HEK293 (cell line): ENCODE measurements around the gene CRK.

ENCODE experiments used
- GFI1B ChIP-seq: fragments of 450-650 bp; formaldehyde crosslinking; IDR thresholded peaks from 2 replicates; pipeline ENCODE4 v1.5.1; 2016; ENCODE audit warnings: missing biosample characterization, missing genetic modification characterization
- INSM2 ChIP-seq: fragments of 450-650 bp; formaldehyde crosslinking; IDR thresholded peaks from 2 replicates; pipeline ENCODE4 v1.5.1; 2016; ENCODE audit warnings: missing biosample characterization, missing genetic modification characterization
- MYNN ChIP-seq: fragments of 450-650 bp; formaldehyde crosslinking; IDR thresholded peaks from 2 replicates; pipeline ENCODE4 v1.5.1; 2016; ENCODE audit warnings: missing biosample characterization, missing genetic modification characterization, borderline replicate concordance
- OVOL3 ChIP-seq: fragments of 450-650 bp; formaldehyde crosslinking; IDR thresholded peaks from 2 replicates; pipeline ENCODE4 v1.5.1; 2016; ENCODE audit warnings: missing biosample characterization, missing genetic modification characterization
- RBAK ChIP-seq: fragments of 450-650 bp; formaldehyde crosslinking; IDR thresholded peaks from 2 replicates; pipeline ENCODE4 v1.5.1; 2016; ENCODE audit warnings: missing biosample characterization, missing genetic modification characterization
- SP3 ChIP-seq: fragments of 450-650 bp; formaldehyde crosslinking; IDR thresholded peaks from 2 replicates; pipeline ENCODE4 v1.5.1; 2016; ENCODE audit warnings: missing biosample characterization, missing genetic modification characterization
- SP7 ChIP-seq: fragments of 450-650 bp; formaldehyde crosslinking; IDR thresholded peaks from 2 replicates; pipeline ENCODE4 v1.5.1; 2016; ENCODE audit warnings: missing biosample characterization, missing genetic modification characterization
- WT1 ChIP-seq: fragments of 450-650 bp; formaldehyde crosslinking; IDR thresholded peaks from 2 replicates; pipeline ENCODE4 v1.5.1; 2016; ENCODE audit warnings: missing biosample characterization, missing genetic modification characterization
- YY2 ChIP-seq: fragments of 450-650 bp; formaldehyde crosslinking; IDR thresholded peaks from 2 replicates; pipeline ENCODE4 v1.5.1; 2016; ENCODE audit warnings: missing biosample characterization, missing genetic modification characterization
- ZBTB1 ChIP-seq: fragments of 450-650 bp; formaldehyde crosslinking; IDR thresholded peaks from 2 replicates; pipeline ENCODE4 v1.5.1; 2016; ENCODE audit warnings: missing biosample characterization, missing genetic modification characterization
- ZBTB17 ChIP-seq: fragments of 450-650 bp; formaldehyde crosslinking; IDR thresholded peaks from 2 replicates; pipeline ENCODE4 v1.5.1; 2016; ENCODE audit warnings: missing biosample characterization, missing genetic modification characterization
- ZBTB21 ChIP-seq: fragments of 450-650 bp; formaldehyde crosslinking; IDR thresholded peaks from 2 replicates; pipeline ENCODE4 v1.5.1; 2017; ENCODE audit warnings: missing biosample characterization, missing genetic modification characterization
- ZBTB7A ChIP-seq: fragments of 450-650 bp; formaldehyde crosslinking; IDR thresholded peaks from 2 replicates; pipeline ENCODE4 v1.5.1; 2016; ENCODE audit warnings: low read depth, missing biosample characterization, missing genetic modification characterization
- ZEB2 ChIP-seq: fragments of 450-650 bp; formaldehyde crosslinking; IDR thresholded peaks from 2 replicates; pipeline ENCODE4 v1.5.1; 2016; ENCODE audit warnings: missing biosample characterization, missing genetic modification characterization
- ZFP37 ChIP-seq: fragments of 450-650 bp; formaldehyde crosslinking; IDR thresholded peaks from 2 replicates; pipeline ENCODE4 v1.5.1; 2016; ENCODE audit warnings: missing biosample characterization, missing genetic modification characterization
- ZFP69B ChIP-seq: fragments of 450-650 bp; formaldehyde crosslinking; IDR thresholded peaks from 2 replicates; pipeline ENCODE4 v1.5.1; 2016; ENCODE audit warnings: missing biosample characterization, missing genetic modification characterization
- ZIC2 ChIP-seq: fragments of 450-650 bp; formaldehyde crosslinking; IDR thresholded peaks from 2 replicates; pipeline ENCODE4 v1.5.1; 2016; ENCODE audit warnings: missing biosample characterization, missing genetic modification characterization
- ZNF114 ChIP-seq: fragments of 450-650 bp; formaldehyde crosslinking; IDR thresholded peaks from 2 replicates; pipeline ENCODE4 v1.5.0; 2017; ENCODE audit warnings: missing biosample characterization, missing genetic modification characterization
- ZNF132 ChIP-seq: fragments of 450-650 bp; formaldehyde crosslinking; IDR thresholded peaks from 2 replicates; pipeline ENCODE4 v1.5.1; 2017; ENCODE audit warnings: missing biosample characterization, missing genetic modification characterization, borderline replicate concordance
- ZNF157 ChIP-seq: fragments of 450-650 bp; formaldehyde crosslinking; IDR thresholded peaks from 2 replicates; pipeline ENCODE4 v1.5.1; 2016; ENCODE audit warnings: missing biosample characterization, missing genetic modification characterization
- ZNF184 ChIP-seq: fragments of 450-650 bp; IDR thresholded peaks from 2 replicates; pipeline ENCODE4 v1.5.1; 2018; ENCODE audit warnings: missing biosample characterization, mild to moderate bottlenecking, missing genetic modification characterization
- ZNF221 ChIP-seq: fragments of 450-650 bp; formaldehyde crosslinking; IDR thresholded peaks from 2 replicates; pipeline ENCODE4 v1.5.1; 2017; ENCODE audit warnings: missing biosample characterization, missing genetic modification characterization, borderline replicate concordance
- ZNF302 ChIP-seq: fragments of 450-650 bp; formaldehyde crosslinking; IDR thresholded peaks from 2 replicates; pipeline ENCODE4 v1.5.1; 2016; ENCODE audit warnings: missing biosample characterization, missing genetic modification characterization, low read depth
- ZNF341 ChIP-seq: fragments of 450-650 bp; formaldehyde crosslinking; IDR thresholded peaks from 2 replicates; pipeline ENCODE4; 2016; ENCODE audit warnings: low read depth, missing biosample characterization, missing genetic modification characterization
- ZNF391 ChIP-seq: fragments of 450-650 bp; formaldehyde crosslinking; IDR thresholded peaks from 2 replicates; pipeline ENCODE4 v1.5.1; 2016; ENCODE audit warnings: low read depth, missing biosample characterization, missing genetic modification characterization, borderline replicate concordance
- ZNF416 ChIP-seq: fragments of 450-650 bp; formaldehyde crosslinking; IDR thresholded peaks from 2 replicates; pipeline ENCODE4 v1.5.1; 2016; ENCODE audit warnings: missing biosample characterization, missing genetic modification characterization
- ZNF501 ChIP-seq: fragments of 450-650 bp; formaldehyde crosslinking; IDR thresholded peaks from 2 replicates; pipeline ENCODE4 v1.5.1; 2016; ENCODE audit warnings: missing biosample characterization, missing genetic modification characterization
- ZNF530 ChIP-seq: fragments of 450-650 bp; formaldehyde crosslinking; IDR thresholded peaks from 2 replicates; pipeline ENCODE4 v1.5.1; 2016; ENCODE audit warnings: low read depth, missing biosample characterization, missing genetic modification characterization
- ZNF558 ChIP-seq: fragments of 450-650 bp; formaldehyde crosslinking; IDR thresholded peaks from 2 replicates; pipeline ENCODE4 v1.5.1; 2016; ENCODE audit warnings: missing biosample characterization, missing genetic modification characterization
- ZNF560 ChIP-seq: fragments of 450-650 bp; formaldehyde crosslinking; IDR thresholded peaks from 2 replicates; pipeline ENCODE4 v1.5.1; 2017; ENCODE audit warnings: missing biosample characterization, missing genetic modification characterization, borderline replicate concordance
- ZNF561 ChIP-seq: fragments of 450-650 bp; IDR thresholded peaks from 2 replicates; pipeline ENCODE4 v1.5.1; 2018; ENCODE audit warnings: missing biosample characterization, missing genetic modification characterization, borderline replicate concordance
- ZNF600 ChIP-seq: fragments of 450-650 bp; formaldehyde crosslinking; IDR thresholded peaks from 2 replicates; pipeline ENCODE4 v1.5.1; 2016; ENCODE audit warnings: missing biosample characterization, missing genetic modification characterization
- ZNF639 ChIP-seq: fragments of 450-650 bp; formaldehyde crosslinking; IDR thresholded peaks from 2 replicates; pipeline ENCODE4 v1.5.1; 2016; ENCODE audit warnings: missing biosample characterization, missing genetic modification characterization
- ZNF777 ChIP-seq: fragments of 450-650 bp; formaldehyde crosslinking; IDR thresholded peaks from 2 replicates; pipeline ENCODE4 v1.5.1; 2017; ENCODE audit warnings: missing biosample characterization, missing genetic modification characterization, borderline replicate concordance
- TF ChIP-seq, protein P1 (sequence below): fragments of 450-650 bp; formaldehyde crosslinking; IDR thresholded peaks from 2 replicates; pipeline ENCODE4 v1.5.1; 2016; ENCODE audit warnings: missing biosample characterization, missing genetic modification characterization
- TF ChIP-seq, protein P2 (sequence below): fragments of 450-650 bp; formaldehyde crosslinking; IDR thresholded peaks from 2 replicates; pipeline ENCODE4 v1.5.1; 2017; ENCODE audit warnings: missing biosample characterization, missing genetic modification characterization

Gene CRK

DNA sequence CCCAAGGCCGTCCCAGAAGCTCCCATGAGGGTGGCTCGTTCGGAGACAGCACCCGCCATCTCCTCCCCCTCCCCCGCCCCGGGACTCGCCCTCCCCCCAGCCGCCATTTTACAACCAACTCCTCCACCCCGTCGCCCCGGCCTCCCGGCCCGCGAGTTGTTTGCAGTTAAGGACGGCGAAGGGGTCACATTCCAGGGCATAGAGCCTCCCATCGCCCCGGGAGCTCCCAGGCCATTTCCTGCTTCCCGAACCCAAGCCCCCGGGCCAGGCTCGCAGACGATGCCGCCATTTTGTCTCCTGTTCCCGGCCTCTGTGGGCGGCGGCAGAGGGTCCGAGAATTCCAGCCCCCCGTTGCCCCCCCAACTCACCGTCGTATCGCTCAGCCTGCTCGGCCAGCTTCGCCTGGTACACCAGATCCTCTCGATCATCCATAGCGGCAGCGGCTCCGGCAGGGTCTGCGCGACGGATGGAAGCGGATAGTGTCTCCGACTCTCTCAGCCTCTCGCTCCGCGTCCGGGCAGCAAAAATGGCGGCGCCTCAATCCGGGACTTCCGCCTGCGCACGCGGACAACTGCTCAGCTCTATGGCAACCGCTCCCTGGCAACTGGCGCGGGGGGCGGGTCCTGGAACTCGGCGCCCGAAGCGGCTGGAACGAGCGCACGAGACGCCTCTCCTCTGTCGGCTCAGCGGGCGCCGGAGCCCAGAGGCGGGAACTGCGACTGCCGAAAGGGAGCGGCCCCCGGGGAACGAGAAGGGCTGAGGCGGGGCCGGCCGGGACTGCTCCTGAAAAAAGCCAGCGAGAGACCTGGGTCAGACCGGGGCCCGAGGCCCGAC is 56.1 kb downstream of the CRK start, which contains the start of gene YWHAE (continued):
- TF ChIP-seq, protein P1, sequence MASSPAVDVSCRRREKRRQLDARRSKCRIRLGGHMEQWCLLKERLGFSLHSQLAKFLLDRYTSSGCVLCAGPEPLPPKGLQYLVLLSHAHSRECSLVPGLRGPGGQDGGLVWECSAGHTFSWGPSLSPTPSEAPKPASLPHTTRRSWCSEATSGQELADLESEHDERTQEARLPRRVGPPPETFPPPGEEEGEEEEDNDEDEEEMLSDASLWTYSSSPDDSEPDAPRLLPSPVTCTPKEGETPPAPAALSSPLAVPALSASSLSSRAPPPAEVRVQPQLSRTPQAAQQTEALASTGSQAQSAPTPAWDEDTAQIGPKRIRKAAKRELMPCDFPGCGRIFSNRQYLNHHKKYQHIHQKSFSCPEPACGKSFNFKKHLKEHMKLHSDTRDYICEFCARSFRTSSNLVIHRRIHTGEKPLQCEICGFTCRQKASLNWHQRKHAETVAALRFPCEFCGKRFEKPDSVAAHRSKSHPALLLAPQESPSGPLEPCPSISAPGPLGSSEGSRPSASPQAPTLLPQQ (tag by site-specific recombination), result peak; percentile 62; the same call in 1 of the 2 replicates
- peak; percentile 89 for TF ChIP-seq ZNF391 (tag by site-specific recombination)
- no peak for TF ChIP-seq ZNF132 (tag by site-specific recombination)
- TF ChIP-seq, protein P2, sequence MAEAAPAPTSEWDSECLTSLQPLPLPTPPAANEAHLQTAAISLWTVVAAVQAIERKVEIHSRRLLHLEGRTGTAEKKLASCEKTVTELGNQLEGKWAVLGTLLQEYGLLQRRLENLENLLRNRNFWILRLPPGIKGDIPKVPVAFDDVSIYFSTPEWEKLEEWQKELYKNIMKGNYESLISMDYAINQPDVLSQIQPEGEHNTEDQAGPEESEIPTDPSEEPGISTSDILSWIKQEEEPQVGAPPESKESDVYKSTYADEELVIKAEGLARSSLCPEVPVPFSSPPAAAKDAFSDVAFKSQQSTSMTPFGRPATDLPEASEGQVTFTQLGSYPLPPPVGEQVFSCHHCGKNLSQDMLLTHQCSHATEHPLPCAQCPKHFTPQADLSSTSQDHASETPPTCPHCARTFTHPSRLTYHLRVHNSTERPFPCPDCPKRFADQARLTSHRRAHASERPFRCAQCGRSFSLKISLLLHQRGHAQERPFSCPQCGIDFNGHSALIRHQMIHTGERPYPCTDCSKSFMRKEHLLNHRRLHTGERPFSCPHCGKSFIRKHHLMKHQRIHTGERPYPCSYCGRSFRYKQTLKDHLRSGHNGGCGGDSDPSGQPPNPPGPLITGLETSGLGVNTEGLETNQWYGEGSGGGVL, result no peak; the same call in none of the 2 replicates
- peak; percentile 98 for TF ChIP-seq ZBTB7A (tag by site-specific recombination)
- peak; percentile 75 for TF ChIP-seq INSM2 (tag by site-specific recombination)
- TF ChIP-seq ZNF302 (tag by site-specific recombination), result no peak
- peak; percentile 96 for TF ChIP-seq YY2 (tag by site-specific recombination)
- 0 out of 2 replicates have a peak, but pooled peaks have one; percentile 58 for TF ChIP-seq ZBTB1 (tag by site-specific recombination)
- no peak for TF ChIP-seq ZNF114 (tag by site-specific recombination)
- peak; percentile 85 for TF ChIP-seq ZNF341
- TF ChIP-seq ZEB2 (tag by site-specific recombination), result peak; percentile 84
- TF ChIP-seq ZFP69B, result peak; percentile 75
- peak; percentile 98 for TF ChIP-seq ZNF501 (tag by site-specific recombination)
- no peak for TF ChIP-seq ZNF221 (tag by site-specific recombination)
- TF ChIP-seq WT1 (tag by site-specific recombination), result peak; percentile 35; the same call in 1 of the 2 replicates
- no peak for TF ChIP-seq ZNF777 (tag by site-specific recombination)
- peak; percentile 45; the same call in 1 of the 2 replicates for TF ChIP-seq ZNF558
- TF ChIP-seq RBAK, result no peak; the same call in 1 of the 2 replicates
- TF ChIP-seq OVOL3 (tag by site-specific recombination), result peak; percentile 32; the same call in 1 of the 2 replicates
- TF ChIP-seq GFI1B, result no peak
- no peak for TF ChIP-seq ZNF530 (tag by site-specific recombination)
- TF ChIP-seq SP3 (tag by site-specific recombination), result peak; percentile 81
- TF ChIP-seq ZFP37 (tag by site-specific recombination), result peak; percentile 92
- peak; percentile 63 for TF ChIP-seq ZIC2 (tag by site-specific recombination)
- peak; percentile 80; the same call in 1 of the 2 replicates for TF ChIP-seq ZNF600
- peak; percentile 86 for TF ChIP-seq SP7 (tag by site-specific recombination)
- TF ChIP-seq ZNF157 (tag by site-specific recombination), result no peak
- TF ChIP-seq ZNF560 (tag by site-specific recombination), result no peak
- TF ChIP-seq ZNF561 (tag by site-specific recombination), result peak; percentile 99; the same call in 1 of the 2 replicates
- peak; percentile 99 for TF ChIP-seq MYNN (tag by site-specific recombination)
- TF ChIP-seq ZBTB21, result peak; percentile 40; the same call in 1 of the 2 replicates
- peak; percentile 98 for TF ChIP-seq ZBTB17 (tag by site-specific recombination)
- peak; percentile 83 for TF ChIP-seq ZNF639
- no peak for TF ChIP-seq ZNF416 (tag by site-specific recombination)
- TF ChIP-seq ZNF184, result 0 out of 2 replicates have a peak, but pooled peaks have one; percentile 31
